Neural cell (in vitro differentiated cells): ENCODE data around the gene GPSM1.
"Not testable (repeated sequence)": the region's sequence is repeated elsewhere in the genome, so short reads cannot be mapped to it uniquely, and the experiment has no call there.

Experiments used
- EP300 ChIP-seq: fragments of 450-650 bp; conservative IDR thresholded peaks from 2 replicates; pipeline ENCODE4 v1.6.1; 2014; ENCODE audit warnings: antibody characterized with exemption, mild to moderate bottlenecking, moderate library complexity; ENCODE audit not compliant: poor library complexity, severe bottlenecking
- EZH2 ChIP-seq: fragments of 200-600, 300-800 bp; shearing (Covaris generic), sonication (generic); IDR thresholded peaks from 2 replicates; pipeline ENCODE4 v1.6.1; 2014; ENCODE audit warnings: antibody characterized with exemption, low read length, borderline replicate concordance, mild to moderate bottlenecking; ENCODE audit not compliant: insufficient read depth, poor library complexity, severe bottlenecking
- MXI1 ChIP-seq: fragments of 450-650 bp; conservative IDR thresholded peaks from 2 replicates; pipeline ENCODE4 v1.6.1; 2014; ENCODE audit warnings: antibody characterized with exemption, mild to moderate bottlenecking; ENCODE audit not compliant: poor library complexity, severe bottlenecking
- POLR2AphosphoS5 ChIP-seq: IDR thresholded peaks from 2 replicates; pipeline ENCODE4 v1.6.1; 2012
- RAD21 ChIP-seq: fragments of 450-650 bp; conservative IDR thresholded peaks from 2 replicates; pipeline ENCODE4 v1.6.1; 2014; ENCODE audit warnings: antibody characterized with exemption, mild to moderate bottlenecking, moderate library complexity
- SMC3 ChIP-seq: fragments of 450-650 bp; conservative IDR thresholded peaks from 2 replicates; pipeline ENCODE4 v1.6.1; 2014; ENCODE audit warnings: antibody characterized with exemption, mild to moderate bottlenecking, moderate library complexity; ENCODE audit not compliant: poor library complexity
- TAF1 ChIP-seq: IDR thresholded peaks from 2 replicates; pipeline ENCODE4 v1.6.1; 2012; ENCODE audit warnings: low read depth
- TF ChIP-seq, protein P1 (sequence below): fragments of 450-650 bp; IDR thresholded peaks from 2 replicates; pipeline ENCODE4 v1.5.1; 2014; ENCODE audit warnings: antibody characterized with exemption, mild to moderate bottlenecking, moderate library complexity; ENCODE audit not compliant: poor library complexity, severe bottlenecking

DNA sequence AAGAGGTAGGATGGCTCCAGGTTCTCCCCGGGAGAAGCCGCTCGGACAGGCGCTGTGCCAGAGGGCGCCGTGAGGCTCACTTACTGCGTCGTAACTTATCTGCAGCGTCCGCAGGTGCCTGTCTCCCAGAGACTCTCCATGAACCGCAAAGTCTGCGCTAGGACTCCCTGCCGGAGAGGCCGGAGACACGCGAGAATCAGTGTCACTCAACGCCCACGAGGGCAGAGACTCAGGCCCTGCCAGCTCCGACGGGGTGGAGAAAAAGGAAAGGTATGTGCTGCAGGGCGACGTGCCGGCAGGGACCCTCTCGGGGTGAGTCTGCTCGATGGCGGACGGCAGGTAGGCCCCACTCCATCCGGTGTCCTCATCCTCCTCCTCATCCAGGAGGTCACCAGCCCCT, 79.7 kb downstream of the GPSM1 start:
- TF ChIP-seq, protein P1, sequence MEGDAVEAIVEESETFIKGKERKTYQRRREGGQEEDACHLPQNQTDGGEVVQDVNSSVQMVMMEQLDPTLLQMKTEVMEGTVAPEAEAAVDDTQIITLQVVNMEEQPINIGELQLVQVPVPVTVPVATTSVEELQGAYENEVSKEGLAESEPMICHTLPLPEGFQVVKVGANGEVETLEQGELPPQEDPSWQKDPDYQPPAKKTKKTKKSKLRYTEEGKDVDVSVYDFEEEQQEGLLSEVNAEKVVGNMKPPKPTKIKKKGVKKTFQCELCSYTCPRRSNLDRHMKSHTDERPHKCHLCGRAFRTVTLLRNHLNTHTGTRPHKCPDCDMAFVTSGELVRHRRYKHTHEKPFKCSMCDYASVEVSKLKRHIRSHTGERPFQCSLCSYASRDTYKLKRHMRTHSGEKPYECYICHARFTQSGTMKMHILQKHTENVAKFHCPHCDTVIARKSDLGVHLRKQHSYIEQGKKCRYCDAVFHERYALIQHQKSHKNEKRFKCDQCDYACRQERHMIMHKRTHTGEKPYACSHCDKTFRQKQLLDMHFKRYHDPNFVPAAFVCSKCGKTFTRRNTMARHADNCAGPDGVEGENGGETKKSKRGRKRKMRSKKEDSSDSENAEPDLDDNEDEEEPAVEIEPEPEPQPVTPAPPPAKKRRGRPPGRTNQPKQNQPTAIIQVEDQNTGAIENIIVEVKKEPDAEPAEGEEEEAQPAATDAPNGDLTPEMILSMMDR, result not testable (repeated sequence)
- not testable (repeated sequence) for TF ChIP-seq EZH2, SMC3, TAF1, RAD21, POLR2AphosphoS5, EP300, MXI1
